ENCODE measurements around the gene DYDC1.

GRCh38 chr10:80357851-80358125 lies 1.2 kb upstream of the DYDC1 start:
- TF ChIP-seq GABPA (IDR thresholded peaks at IDR 0.05 in 1 of 2, conservative IDR thresholded peaks at IDR 0.05 in 1 of 2) (no peak), REST (IDR thresholded peaks at IDR 0.05) (no peak), YY1 (IDR thresholded peaks at IDR 0.05) (no peak), CTCF (IDR thresholded peaks at IDR 0.05; ENCODE audit: low read depth, low read length, missing input control) (no peak), ZBTB33 (IDR thresholded peaks at IDR 0.05) (no peak)
